ENCODE results near the gene SASH1. TPM values are rescaled to one million over a fixed set of nuclear protein-coding genes. Genes with fewer than 3 reads are reported as not detected.
A peak's percentile ranks its signal among the peaks of the same experiment; 100 is the strongest.

SASH1 gene
- total RNA-seq, 1 donor from 2014 or later: 14.0 TPM

- ATAC-seq (no peak), DNase-seq (ENCODE audit: low spot score) (no peak)
Measured at GRCh38 chr6:148535381-148535780, 192.7 kb downstream of the SASH1 start.

- ATAC-seq (no peak), DNase-seq (ENCODE audit: low spot score) (no peak)
Measured at GRCh38 chr6:148535976-148536375, 193.3 kb downstream of the SASH1 start.

GRCh38 chr6:148538261-148539190, 195.9 kb downstream of the SASH1 start:
- no peak for DNase-seq (ENCODE audit: low spot score)
- ATAC-seq: no peak

- DNase-seq (ENCODE audit: low spot score): no peak
- no peak for ATAC-seq
Measured at GRCh38 chr6:148543540-148543939, 200.9 kb downstream of the SASH1 start.

GRCh38 chr6:148544421-148544820, 201.8 kb downstream of the SASH1 start:
- no peak for DNase-seq (ENCODE audit: low spot score)
- no peak for ATAC-seq

GRCh38 chr6:148545901-148546300, 203.3 kb downstream of the SASH1 start:
- ATAC-seq: no peak
- no peak for DNase-seq (ENCODE audit: low spot score)

- DNase-seq (ENCODE audit: low spot score): no peak
- no peak for ATAC-seq
Measured at GRCh38 chr6:148547110-148547509, 204.5 kb downstream of the SASH1 start.

GRCh38 chr6:148548065-148548748, 205.6 kb downstream of the SASH1 start:
- ATAC-seq (no peak), DNase-seq (ENCODE audit: low spot score) (no peak)

GRCh38 chr6:148548749-148549140, 206.1 kb downstream of the SASH1 start:
- ATAC-seq: no peak
- no peak for DNase-seq (ENCODE audit: low spot score)

GRCh38 chr6:148550569-148550968, 207.9 kb downstream of the SASH1 start:
- ATAC-seq (no peak), DNase-seq (ENCODE audit: low spot score) (no peak)

- ATAC-seq (no peak), DNase-seq (ENCODE audit: low spot score) (no peak)
Measured at GRCh38 chr6:148551226-148551625, 208.6 kb downstream of the SASH1 start.

GRCh38 chr6:148556410-148556809, 213.8 kb downstream of the SASH1 start:
- ATAC-seq (no peak), DNase-seq (ENCODE audit: low spot score) (no peak)

- ATAC-seq (no peak), DNase-seq (ENCODE audit: low spot score) (no peak)
Measured at GRCh38 chr6:148557796-148558321, 215.2 kb downstream of the SASH1 start.

- ATAC-seq (peak; percentile 98), DNase-seq (ENCODE audit: low spot score) (peak; percentile 69)
Measured at GRCh38 chr6:148559848-148560433, 217.3 kb downstream of the SASH1 start.

GRCh38 chr6:148561629-148562028, 219.0 kb downstream of the SASH1 start:
- ATAC-seq: no peak

GRCh38 chr6:148563066-148563465, 220.4 kb downstream of the SASH1 start:
- DNase-seq (ENCODE audit: low spot score) (no peak), ATAC-seq (no peak)

More at GRCh38 chr6:148561629-148562028, 219.0 kb downstream of the SASH1 start:
- no peak for DNase-seq (ENCODE audit: low spot score)

GRCh38 chr6:148564494-148565035, 221.9 kb downstream of the SASH1 start:
- ATAC-seq: no peak
- DNase-seq (ENCODE audit: low spot score): no peak

- no peak for DNase-seq (ENCODE audit: low spot score)
- ATAC-seq: no peak
Measured at GRCh38 chr6:148565321-148565926, 222.8 kb downstream of the SASH1 start.

GRCh38 chr6:148565930-148566663, 223.5 kb downstream of the SASH1 start:
- peak; percentile 56 for ATAC-seq
- no peak for DNase-seq (ENCODE audit: low spot score)
